Measurements from ENCODE around the gene NRXN2. TPM values are rescaled to one million over a fixed set of nuclear protein-coding genes. Genes with fewer than 3 reads are reported as not detected.
"Not testable (repeated sequence)": the region's sequence is repeated elsewhere in the genome, so short reads cannot be mapped to it uniquely, and the experiment has no call there.

The NRXN2 gene
- total RNA-seq, 2 experiments from 2014 or later, result 0.32 to 0.44 TPM

- ChIA-PET POLR2A (no interaction called here), CTCF (no interaction called here)
Measured at GRCh38 chr11:64606796-64607380, 116.1 kb downstream of the NRXN2 start.

DNA sequence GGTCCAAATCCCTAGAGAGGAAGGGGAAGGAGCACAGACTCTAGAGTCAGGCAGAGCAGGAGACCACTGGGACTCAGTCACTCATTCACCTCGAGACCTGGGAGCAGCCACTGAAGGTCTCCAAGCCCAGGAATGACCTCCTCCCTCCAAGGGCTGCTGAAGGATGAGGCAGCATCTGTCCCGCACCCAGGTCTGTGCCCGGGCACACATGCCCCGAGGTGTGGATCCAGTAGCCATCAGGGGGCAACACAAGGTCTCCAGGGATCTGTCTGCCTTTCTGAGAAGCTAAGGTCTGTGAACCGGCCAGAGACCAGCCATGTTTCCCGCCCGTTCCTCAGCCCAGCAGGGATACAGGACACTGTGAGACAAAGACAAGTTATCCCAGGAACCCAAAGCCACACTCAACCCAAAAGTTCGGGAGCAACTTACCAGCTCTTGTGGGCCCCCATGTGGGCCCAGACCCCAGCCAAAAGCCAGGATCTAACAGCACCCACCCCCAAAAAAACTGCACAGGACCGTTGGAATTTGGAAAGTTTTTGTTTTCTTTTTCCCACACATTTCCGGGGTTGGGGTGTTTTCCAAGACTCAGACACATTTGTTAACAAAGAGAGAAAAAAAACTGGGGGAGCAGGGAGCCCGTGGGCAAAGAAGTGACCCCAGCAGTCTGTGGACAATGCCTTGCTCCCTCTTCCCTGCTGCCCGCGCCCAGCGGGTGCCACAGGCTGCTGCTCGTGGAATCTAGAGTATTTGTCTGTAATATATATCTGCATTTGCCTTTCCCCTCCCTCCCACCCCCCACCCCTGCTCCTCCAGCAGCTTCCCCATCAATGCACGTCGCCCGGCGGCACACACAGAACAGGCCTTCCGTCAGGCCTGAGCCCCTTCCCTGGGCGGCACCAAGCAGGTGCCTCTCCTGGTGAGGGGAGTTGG, 117.1 kb downstream of the NRXN2 start:
- POLR2A ChIA-PET, result no interaction called here
- CTCF ChIA-PET, result no interaction called here

- ChIA-PET CTCF (no interaction called here), POLR2A (no interaction called here)
Measured at GRCh38 chr11:64605244-64605560, 117.8 kb downstream of the NRXN2 start.

DNA sequence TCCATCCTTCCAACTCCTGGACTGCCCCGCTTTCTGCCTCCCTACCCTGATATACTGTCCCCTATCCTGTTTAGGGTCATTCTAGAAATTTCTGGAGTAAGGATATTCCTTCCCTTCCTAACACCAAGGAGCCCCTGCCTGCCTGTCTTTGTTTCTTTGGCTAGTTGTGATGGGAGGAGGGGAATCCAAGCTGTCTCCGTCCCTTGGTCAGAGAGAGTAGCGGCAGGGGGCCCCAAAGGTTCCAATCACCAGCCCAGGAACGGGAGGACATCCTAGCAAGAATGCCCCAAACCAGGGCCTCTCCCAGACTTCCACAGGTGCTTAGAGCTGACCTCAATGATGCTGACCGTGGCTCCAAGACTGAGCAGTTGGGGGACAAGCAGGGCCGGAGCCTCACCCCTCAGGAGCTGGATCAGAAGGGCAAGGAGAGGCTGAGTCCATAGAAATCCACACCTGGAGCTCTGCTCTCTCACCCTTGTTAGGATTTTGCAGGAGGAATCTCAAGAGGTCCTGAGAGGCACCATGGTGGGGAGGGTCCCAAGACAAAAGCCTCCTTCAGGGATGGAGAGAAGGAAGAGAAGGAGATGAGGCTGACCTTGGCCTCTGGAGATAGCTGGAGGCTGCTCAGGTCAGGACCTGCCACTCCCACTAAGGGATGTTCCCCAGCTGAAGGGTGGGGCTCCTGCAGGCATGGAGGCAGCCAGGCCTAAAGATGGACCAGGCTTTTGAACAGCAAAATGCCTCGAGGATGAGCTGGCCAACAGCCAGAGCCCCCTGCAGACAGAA, 118.3 kb downstream of the NRXN2 start:
- CTCF ChIA-PET, result no interaction called here
- POLR2A ChIA-PET, result no interaction called here

DNA sequence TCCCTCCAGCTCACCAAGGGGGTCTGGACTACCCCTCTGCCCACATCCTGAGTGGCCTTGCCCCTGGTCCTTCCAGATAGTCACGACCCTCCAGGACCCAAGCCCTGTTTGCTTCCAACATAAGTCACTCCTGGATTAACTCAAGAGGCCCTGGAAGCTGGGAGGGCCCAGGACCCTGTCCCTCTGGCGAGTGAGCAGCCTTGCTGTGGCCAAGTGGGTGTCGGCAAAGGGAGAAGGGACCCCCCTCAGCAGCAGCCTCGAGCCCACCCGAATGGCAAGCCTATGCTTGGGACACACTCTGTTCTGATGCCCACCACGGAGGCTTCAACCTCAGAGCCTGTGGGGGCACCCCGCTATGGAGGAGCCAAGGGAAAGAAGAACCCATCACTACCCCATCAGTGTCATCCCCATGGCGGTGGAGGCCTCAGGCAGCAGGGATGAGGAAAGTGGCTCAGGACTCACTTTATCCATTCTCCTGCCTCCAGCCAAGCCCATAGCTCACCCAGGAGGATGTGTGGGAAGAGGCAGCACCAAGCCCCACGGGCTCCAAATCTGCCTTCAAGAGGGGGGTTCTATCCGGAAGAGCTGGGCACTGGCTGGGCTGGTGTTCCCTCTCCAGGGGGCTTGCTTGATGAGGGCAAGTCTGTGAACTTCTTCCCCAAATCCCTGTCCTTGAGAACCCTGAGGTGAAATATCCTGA, 119.4 kb downstream of the NRXN2 start:
- ChIA-PET POLR2A (no interaction called here), CTCF (no interaction called here)

DNA sequence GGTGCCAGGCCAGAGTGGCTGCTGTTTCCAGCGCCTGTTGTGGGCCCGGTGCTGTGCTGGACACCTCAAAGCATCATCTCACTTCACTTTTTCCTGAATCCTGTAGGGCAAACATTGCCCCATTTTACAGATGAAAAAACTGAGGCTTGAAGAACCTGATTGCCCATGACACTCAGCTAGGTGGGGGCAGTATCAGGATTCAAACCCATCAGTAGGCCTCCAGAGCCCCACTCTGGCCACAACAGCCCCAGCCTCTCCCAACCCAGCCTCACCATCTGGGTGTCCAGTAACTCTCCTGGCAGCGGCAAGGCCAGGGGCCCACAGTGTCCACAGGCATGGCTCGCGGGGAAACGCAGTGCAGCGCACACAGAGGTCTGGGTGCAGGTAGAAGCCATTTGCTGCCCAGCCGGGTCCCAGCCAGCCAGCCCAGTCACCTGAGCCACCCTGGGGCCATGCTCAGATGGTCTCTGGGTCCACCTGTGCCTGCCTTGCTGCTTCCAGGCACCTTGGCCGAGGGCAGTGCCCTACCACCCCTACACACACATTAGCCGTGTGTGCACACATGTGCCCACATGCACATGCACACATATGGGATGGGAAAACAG, 120.4 kb downstream of the NRXN2 start:
- POLR2A ChIA-PET, result no interaction called here
- CTCF ChIA-PET, result no interaction called here

DNA sequence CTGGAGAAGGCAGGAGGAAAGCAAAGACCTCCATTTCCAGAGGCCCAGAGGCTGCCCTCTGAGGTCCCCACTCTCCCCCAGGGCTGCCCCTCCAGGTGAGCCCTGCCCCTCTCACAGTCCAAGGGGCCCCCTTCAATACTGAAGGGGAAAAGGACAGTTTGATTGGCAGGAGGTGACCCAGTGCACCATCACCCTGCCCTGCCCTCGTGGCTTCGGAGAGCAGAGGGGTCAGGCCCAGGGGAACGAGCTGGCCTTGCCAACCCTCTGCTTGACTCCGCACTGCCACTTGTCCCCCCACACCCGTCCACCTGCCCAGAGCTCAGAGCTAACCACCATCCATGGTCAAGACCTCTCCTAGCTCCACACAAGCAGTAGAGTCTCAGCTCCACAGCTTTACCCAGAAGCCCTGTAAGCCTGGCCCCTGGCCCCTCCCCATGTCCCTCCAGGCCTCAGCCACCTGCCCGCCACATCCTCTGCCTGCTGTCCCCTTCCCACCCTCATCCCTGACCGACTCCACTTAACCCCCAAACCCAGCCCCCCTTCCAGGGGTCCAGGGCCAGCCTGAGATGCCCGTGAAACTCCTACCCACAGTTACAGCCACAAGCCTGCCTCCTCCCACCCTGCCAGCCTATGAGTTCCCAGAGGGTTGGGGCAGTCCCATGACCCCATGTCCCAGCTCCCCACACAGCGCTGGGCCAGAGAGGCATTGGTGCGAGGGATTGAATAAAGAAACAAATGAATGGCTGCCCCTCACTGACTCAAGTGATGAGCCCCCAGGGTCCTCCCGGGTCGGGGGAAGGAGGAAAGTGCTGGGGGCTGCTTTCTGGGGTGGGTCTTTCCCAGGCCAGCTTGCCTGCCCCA, 121.2 kb downstream of the NRXN2 start:
- ChIA-PET CTCF (no interaction called here), POLR2A (no interaction called here)

GRCh38 chr11:64600281-64600992, 122.6 kb downstream of the NRXN2 start:
- CTCF ChIA-PET, result no interaction called here

GRCh38 chr11:64599698-64600211, 123.2 kb downstream of the NRXN2 start:
- ChIA-PET CTCF (no interaction called here), POLR2A (no interaction called here)

More at GRCh38 chr11:64600281-64600992, 122.6 kb downstream of the NRXN2 start:
- POLR2A ChIA-PET, result no interaction called here

DNA sequence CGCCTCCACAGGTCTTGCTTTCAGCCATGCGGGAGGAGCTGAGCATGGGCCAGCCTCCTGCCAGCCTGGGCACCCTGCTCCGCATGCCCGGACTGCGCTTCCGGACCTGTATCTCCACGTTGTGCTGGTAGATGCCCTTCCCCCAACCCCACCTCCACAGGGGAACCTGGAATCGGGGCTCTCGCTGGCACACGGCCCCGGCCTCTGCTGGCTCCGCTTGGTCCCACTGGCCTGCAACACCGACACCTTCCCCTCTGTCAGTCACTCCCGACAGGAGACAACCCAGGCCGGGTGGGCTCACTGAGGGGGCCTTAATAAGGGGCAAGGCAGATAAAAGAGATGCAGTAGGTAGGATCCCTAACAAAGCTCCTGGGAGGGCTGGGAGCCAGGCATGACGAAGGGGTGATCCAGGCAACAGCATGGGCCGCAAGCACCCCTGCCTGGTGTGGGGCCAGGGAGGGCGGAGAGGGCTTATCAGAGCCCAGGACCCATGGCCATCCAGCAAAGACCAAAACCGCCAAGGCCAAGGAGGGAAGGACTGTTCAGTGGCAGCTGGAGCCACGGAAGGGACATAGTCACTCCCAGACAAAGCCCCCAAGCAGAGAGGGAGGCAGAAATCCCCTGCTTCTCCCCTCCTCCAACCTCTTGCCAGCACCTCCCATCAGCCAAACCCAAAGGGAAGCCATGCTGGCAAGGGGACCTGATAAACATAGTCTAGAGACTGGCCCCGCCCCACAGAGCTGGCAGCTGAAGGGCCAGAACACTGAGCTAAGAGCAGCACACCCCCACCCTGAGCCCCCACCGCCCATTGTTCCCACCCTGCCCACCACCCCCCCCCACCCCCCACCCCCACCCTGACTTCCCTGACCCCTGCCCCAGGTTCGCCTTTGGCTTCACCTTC, 124.0 kb downstream of the NRXN2 start:
- ChIA-PET POLR2A (no interaction called here), CTCF (no interaction called here)

DNA sequence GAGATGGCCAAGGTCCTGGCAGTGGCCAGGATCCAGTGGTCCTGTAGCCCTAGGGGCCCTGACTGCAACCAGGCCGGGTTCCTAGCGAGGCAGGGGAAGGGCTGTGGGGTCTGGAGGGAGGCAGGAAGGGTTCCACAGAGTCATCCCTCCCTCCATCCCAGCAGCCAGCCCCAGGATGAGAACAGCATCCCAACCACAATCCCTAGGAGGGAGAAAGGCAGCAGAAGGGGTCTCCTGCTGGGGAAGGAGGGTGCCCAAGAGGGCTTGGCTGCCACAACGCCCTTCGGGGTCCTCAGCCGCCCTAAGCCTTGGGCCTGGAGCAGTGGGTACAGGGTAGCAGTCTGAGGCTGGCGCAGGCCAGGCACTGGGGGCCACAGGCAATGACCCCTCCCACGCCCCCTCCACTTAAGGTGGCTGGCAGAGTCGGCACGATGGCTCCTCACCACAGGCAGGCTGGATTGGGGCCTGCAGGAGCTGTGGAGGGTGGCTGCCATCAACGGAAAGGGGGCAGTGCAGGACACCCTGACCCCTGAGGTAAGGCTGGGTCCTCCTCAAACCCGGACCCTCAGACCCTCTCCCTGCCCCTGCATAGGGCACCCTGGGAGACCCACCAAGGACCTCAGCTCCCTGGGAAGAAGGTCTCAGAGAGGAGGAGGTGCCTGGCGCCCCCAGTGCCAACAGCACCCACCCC, 124.7 kb downstream of the NRXN2 start:
- ChIA-PET POLR2A (no interaction called here), CTCF (no interaction called here)

DNA sequence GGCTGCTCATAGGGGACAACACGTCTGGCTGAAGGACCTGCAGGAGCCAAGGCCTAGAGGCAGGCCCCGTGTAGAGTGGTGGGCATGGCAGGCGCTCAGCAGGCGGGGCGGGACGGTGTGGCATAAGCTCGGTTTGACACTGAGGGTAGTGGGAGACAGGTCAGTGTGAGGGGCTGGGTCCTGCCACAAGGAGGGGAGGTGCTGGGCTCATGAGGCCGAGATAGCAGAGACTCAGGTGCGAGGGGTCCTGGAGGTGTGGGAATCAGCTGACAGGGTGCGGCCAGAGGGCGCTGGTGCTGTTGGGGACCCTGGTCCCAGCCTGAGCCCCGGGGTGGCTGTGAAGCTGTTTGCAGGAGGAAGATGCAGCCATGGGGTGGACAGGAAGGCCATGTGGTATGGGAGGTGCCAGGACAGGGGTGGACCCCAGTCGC, 125.3 kb downstream of the NRXN2 start:
- CTCF ChIA-PET, result no interaction called here
- POLR2A ChIA-PET, result no interaction called here

DNA sequence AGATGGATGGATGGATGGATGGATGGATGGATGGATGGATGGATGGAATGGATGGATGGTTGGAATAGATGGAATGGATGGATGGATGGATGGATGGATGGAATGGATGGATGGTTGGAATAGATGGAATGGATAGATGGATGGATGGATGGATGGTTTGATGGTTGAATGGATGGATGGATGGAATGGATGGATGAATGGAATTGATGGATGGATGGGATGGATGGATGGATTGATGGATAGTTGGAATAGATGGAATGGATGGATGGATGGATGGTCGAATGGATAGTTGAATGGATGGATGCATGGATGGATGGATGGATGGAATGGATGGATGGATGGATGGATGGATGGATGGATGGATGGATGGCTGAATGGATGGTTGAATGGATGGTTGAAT, 127.1 kb downstream of the NRXN2 start:
- POLR2A ChIA-PET, CTCF ChIA-PET: not testable (repeated sequence)

DNA sequence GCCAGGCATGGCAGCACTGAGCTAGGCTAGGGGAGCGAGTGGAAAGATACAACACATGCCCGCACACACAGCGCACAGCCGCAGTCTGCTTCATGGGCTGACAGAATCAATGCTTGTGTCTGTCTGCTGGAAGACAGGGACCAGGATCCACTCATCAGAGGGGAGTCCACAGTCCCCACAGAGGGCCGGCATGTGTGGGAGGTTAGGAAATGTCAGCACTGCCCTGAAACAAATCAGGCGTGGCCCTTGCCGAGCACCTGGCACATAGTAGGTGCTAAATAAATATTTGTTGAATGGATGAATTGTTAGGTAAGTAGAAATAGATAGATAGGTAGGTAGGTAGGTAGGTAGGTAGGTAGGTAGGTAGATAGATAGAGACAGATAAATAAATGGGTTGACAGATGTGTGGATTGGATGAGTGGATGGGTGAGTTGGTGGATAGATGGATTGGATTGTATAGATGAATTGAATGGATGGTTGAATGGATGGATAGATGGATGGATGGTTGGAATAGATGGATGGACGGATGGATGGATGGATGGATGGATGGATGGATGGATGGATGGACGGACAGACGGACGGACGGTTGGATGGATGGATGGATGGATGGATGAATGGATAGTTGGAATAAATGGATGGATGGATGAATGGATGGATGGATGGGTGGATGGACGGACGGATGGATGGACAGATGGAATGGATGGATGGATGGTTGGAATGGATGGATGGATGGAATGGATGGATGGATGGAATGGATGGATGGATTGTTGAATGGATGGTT, 128.6 kb downstream of the NRXN2 start:
- CTCF ChIA-PET, result no interaction called here
- POLR2A ChIA-PET, result no interaction called here

GRCh38 chr11:64593156-64594105, 129.6 kb downstream of the NRXN2 start:
- CTCF ChIA-PET, result no interaction called here
- POLR2A ChIA-PET, result no interaction called here
